Neural cell (in vitro differentiated cells): Measurements from ENCODE around the gene KLHL3. TPM values are rescaled to one million over a fixed set of nuclear protein-coding genes. Genes with fewer than 3 reads are reported as not detected.

Source experiments
- H2AFZ ChIP-seq: fragments of 200-600, 300-800 bp; sonication (generic), shearing (Covaris generic); 2 replicates; pipeline ENCODE4 v1.6.0; 2014; ENCODE audit warnings: low read depth, mild to moderate bottlenecking, antibody characterized with exemption, low read length, moderate library complexity
- H3F3A ChIP-seq: fragments of 200-600 bp; shearing (Covaris generic); 2 replicates; pipeline ENCODE4 v1.6.1; 2016; ENCODE audit warnings: mild to moderate bottlenecking, moderate library complexity, mixed read lengths, antibody characterized with exemption, low read length; ENCODE audit not compliant: insufficient read depth, poor library complexity, severe bottlenecking
- H3K27ac ChIP-seq: fragments of 200-600, 300-800 bp; sonication (generic), shearing (Covaris generic); 2 replicates; pipeline ENCODE4 v1.5.1; 2014; ENCODE audit warnings: mild to moderate bottlenecking, low read length, moderate library complexity
- H3K27me3 ChIP-seq: fragments of 300-800, 200-600 bp; sonication (generic), shearing (Covaris generic); 2 replicates; pipeline ENCODE4 v1.6.0; 2014; ENCODE audit warnings: mild to moderate bottlenecking, low read depth, low read length, moderate library complexity; ENCODE audit not compliant: insufficient read depth
- H3K36me3 ChIP-seq: fragments of 300-800, 200-600 bp; sonication (generic), shearing (Covaris generic); 2 replicates; pipeline ENCODE4 v1.5.1; 2014; ENCODE audit warnings: mild to moderate bottlenecking, antibody characterized with exemption, low read length, moderate library complexity; ENCODE audit not compliant: insufficient read depth
- H3K4me2 ChIP-seq: fragments of 300-800, 200-600 bp; sonication (generic), shearing (Covaris generic); 2 replicates; pipeline ENCODE4 v1.6.0; 2014; ENCODE audit warnings: mild to moderate bottlenecking, low read length
- H3K4me3 ChIP-seq: fragments of 300-800, 200-600 bp; sonication (generic), shearing (Covaris generic); 2 replicates; pipeline ENCODE4 v1.5.1; 2014; ENCODE audit warnings: mild to moderate bottlenecking, low read length, moderate library complexity
- H3K79me2 ChIP-seq: fragments of 200-600 bp; shearing (Covaris generic); replicated peaks from 2 replicates; pipeline ENCODE4 v1.6.0; 2014; ENCODE audit warnings: mild to moderate bottlenecking, low read length, moderate library complexity; ENCODE audit not compliant: insufficient read depth
- H3K9ac ChIP-seq: fragments of 300-800, 200-600 bp; sonication (generic), shearing (Covaris generic); 2 replicates; pipeline ENCODE4 v1.6.1; 2016; ENCODE audit warnings: mild to moderate bottlenecking, low read length, mixed read lengths
- H3K9me2 ChIP-seq: fragments of 200-600 bp; shearing (Covaris generic); 2 replicates; pipeline ENCODE4 v1.6.1; 2016; ENCODE audit warnings: mild to moderate bottlenecking, low read length, mixed read lengths; ENCODE audit not compliant: insufficient read depth
- H3K9me3 ChIP-seq: fragments of 200-600, 300-800 bp; sonication (generic), shearing (Covaris generic); 2 replicates; pipeline ENCODE4 v1.6.1; 2016; ENCODE audit warnings: mild to moderate bottlenecking, mixed run types, low read length, moderate library complexity, mixed read lengths
- H4K20me1 ChIP-seq: fragments of 200-600 bp; shearing (Covaris generic); 2 replicates; pipeline ENCODE4 v1.6.1; 2016; ENCODE audit warnings: mild to moderate bottlenecking, mixed run types; ENCODE audit not compliant: insufficient read depth
- CTCF ChIP-seq: fragments of 450-650 bp; IDR thresholded peaks from 2 replicates; pipeline ENCODE4 v1.5.1; 2014; ENCODE audit warnings: antibody characterized with exemption, mild to moderate bottlenecking, moderate library complexity; ENCODE audit not compliant: poor library complexity, severe bottlenecking
- EP300 ChIP-seq: fragments of 450-650 bp; conservative IDR thresholded peaks from 2 replicates; pipeline ENCODE4 v1.6.1; 2014; ENCODE audit warnings: antibody characterized with exemption, mild to moderate bottlenecking, moderate library complexity; ENCODE audit not compliant: poor library complexity, severe bottlenecking
- EZH2 ChIP-seq: fragments of 200-600, 300-800 bp; shearing (Covaris generic), sonication (generic); IDR thresholded peaks from 2 replicates; pipeline ENCODE4 v1.6.1; 2014; ENCODE audit warnings: antibody characterized with exemption, low read length, borderline replicate concordance, mild to moderate bottlenecking; ENCODE audit not compliant: insufficient read depth, poor library complexity, severe bottlenecking
- MXI1 ChIP-seq: fragments of 450-650 bp; conservative IDR thresholded peaks from 2 replicates; pipeline ENCODE4 v1.6.1; 2014; ENCODE audit warnings: antibody characterized with exemption, mild to moderate bottlenecking; ENCODE audit not compliant: poor library complexity, severe bottlenecking
- POLR2AphosphoS5 ChIP-seq: IDR thresholded peaks from 2 replicates; pipeline ENCODE4 v1.6.1; 2012
- RAD21 ChIP-seq: fragments of 450-650 bp; conservative IDR thresholded peaks from 2 replicates; pipeline ENCODE4 v1.6.1; 2014; ENCODE audit warnings: antibody characterized with exemption, mild to moderate bottlenecking, moderate library complexity
- SMC3 ChIP-seq: fragments of 450-650 bp; conservative IDR thresholded peaks from 2 replicates; pipeline ENCODE4 v1.6.1; 2014; ENCODE audit warnings: antibody characterized with exemption, mild to moderate bottlenecking, moderate library complexity; ENCODE audit not compliant: poor library complexity
- TAF1 ChIP-seq: IDR thresholded peaks from 2 replicates; pipeline ENCODE4 v1.6.1; 2012; ENCODE audit warnings: low read depth
- polyA plus RNA-seq: library from polyadenylated mRNA; depleted of rRNA; stranded (reverse); fragments of >200 nt; gene quantifications from 2 replicates; pipeline ENCODE4 v1.2.3, GENCODE V29; 2014
- TF ChIP-seq, protein P1 (sequence below): IDR thresholded peaks from 2 replicates; pipeline ENCODE4 v1.6.1; 2012; ENCODE audit warnings: borderline replicate concordance

KLHL3 gene
- polyA plus RNA-seq, 1 donor from 2014 or later: 12.9 TPM

DNA sequence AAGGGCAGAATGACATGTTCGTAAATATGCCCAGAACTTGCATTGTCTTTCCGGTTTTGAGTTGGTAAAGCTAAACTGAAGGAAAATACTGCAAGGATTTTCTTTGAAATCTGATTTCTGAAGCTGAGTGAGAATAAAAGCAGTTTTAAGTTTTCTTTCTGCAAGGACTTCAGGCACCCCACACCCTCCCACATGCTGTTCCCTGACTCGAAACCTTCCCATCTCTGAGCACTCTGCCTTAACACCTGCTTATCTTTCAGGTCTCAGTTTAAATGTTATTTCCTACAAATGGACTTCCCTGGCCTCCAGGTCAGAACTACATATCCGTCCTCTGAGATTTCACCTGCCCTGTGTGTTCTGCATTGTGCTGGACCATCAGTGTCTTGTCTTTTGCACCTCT, 93.8 kb downstream of the KLHL3 start:
- no peaks in the 10 kb centered on the region for H3K27me3 ChIP-seq
- H3F3A ChIP-seq: no peaks in the 10 kb centered on the region
- H3K9ac ChIP-seq: no peak overlapping the region
- peaks cover 8% of the 10 kb centered on the region for H3K36me3 ChIP-seq
- no peaks in the 10 kb centered on the region for H3K9me2 ChIP-seq
- H3K79me2 ChIP-seq: no peaks in the 10 kb centered on the region
- H3K4me2 ChIP-seq: no peak overlapping the region
- TF ChIP-seq CTCF (no peak), RAD21 (no peak), TAF1 (no peak), EP300 (no peak), MXI1 (no peak), POLR2AphosphoS5 (no peak), EZH2 (no peak), SMC3 (no peak)
- no peaks in the 10 kb centered on the region for H4K20me1 ChIP-seq
- no peak overlapping the region for H2AFZ ChIP-seq
- no peak overlapping the region for H3K4me3 ChIP-seq
- H3K9me3 ChIP-seq: peaks cover 7% of the 10 kb centered on the region
- H3K27ac ChIP-seq: no peak overlapping the region

GRCh38 chr5:137641148-137641547, 94.7 kb downstream of the KLHL3 start:
- Histone ChIP-seq H3K27ac (no peak overlapping the region), H3K9me2 (no peaks in the 10 kb centered on the region)
- no peak for TF ChIP-seq CTCF
- TF ChIP-seq POLR2AphosphoS5: no peak
- no peak for TF ChIP-seq SMC3
- TF ChIP-seq TAF1: no peak
- TF ChIP-seq EP300: no peak
- TF ChIP-seq, protein P1, sequence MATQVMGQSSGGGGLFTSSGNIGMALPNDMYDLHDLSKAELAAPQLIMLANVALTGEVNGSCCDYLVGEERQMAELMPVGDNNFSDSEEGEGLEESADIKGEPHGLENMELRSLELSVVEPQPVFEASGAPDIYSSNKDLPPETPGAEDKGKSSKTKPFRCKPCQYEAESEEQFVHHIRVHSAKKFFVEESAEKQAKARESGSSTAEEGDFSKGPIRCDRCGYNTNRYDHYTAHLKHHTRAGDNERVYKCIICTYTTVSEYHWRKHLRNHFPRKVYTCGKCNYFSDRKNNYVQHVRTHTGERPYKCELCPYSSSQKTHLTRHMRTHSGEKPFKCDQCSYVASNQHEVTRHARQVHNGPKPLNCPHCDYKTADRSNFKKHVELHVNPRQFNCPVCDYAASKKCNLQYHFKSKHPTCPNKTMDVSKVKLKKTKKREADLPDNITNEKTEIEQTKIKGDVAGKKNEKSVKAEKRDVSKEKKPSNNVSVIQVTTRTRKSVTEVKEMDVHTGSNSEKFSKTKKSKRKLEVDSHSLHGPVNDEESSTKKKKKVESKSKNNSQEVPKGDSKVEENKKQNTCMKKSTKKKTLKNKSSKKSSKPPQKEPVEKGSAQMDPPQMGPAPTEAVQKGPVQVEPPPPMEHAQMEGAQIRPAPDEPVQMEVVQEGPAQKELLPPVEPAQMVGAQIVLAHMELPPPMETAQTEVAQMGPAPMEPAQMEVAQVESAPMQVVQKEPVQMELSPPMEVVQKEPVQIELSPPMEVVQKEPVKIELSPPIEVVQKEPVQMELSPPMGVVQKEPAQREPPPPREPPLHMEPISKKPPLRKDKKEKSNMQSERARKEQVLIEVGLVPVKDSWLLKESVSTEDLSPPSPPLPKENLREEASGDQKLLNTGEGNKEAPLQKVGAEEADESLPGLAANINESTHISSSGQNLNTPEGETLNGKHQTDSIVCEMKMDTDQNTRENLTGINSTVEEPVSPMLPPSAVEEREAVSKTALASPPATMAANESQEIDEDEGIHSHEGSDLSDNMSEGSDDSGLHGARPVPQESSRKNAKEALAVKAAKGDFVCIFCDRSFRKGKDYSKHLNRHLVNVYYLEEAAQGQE: no peak
- TF ChIP-seq EZH2: no peak
- TF ChIP-seq MXI1: no peak
- no peak for TF ChIP-seq RAD21

More at GRCh38 chr5:137641148-137641547, 94.7 kb downstream of the KLHL3 start:
- no peaks in the 10 kb centered on the region for H3K27me3 ChIP-seq
- H2AFZ ChIP-seq: no peak overlapping the region
- no peak overlapping the region for H3K4me3 ChIP-seq
- H3K4me2 ChIP-seq: no peak overlapping the region
- no peaks in the 10 kb centered on the region for H3K79me2 ChIP-seq
- H4K20me1 ChIP-seq: no peaks in the 10 kb centered on the region
- no peaks in the 10 kb centered on the region for H3F3A ChIP-seq
- peaks cover 10% of the 10 kb centered on the region for H3K36me3 ChIP-seq
- no peak overlapping the region for H3K9ac ChIP-seq
- peaks cover 7% of the 10 kb centered on the region for H3K9me3 ChIP-seq
